Measurements from ENCODE around the gene CPA1.

CPA1 gene

DNA sequence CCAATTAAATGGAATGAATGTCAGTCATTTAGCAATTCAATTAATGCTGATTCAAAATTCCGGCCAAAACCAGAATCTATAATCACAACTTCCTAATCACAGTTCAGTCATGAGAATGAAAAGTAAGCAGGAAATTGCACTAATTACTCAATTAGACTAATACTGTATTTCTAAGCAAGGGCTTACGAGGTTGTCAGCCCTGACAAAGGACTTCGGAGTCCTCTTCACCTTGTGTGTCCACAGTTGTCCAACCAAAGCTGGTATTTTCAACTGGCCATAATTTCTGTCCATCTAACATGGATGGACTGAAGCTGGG is 17.4 kb downstream of the CPA1 start:
- Histone ChIP-seq H3K4me3 (ENCODE audit: low read length) (no peak overlapping the region), H3K27ac (ENCODE audit: low read depth, low read length) (no peak overlapping the region), H3K36me3 (ENCODE audit: control insufficient read depth, low read length) (peaks cover 21% of the 10 kb centered on the region), H3K27me3 (ENCODE audit: control insufficient read depth, low read length) (no peaks in the 10 kb centered on the region), H4K20me1 (ENCODE audit: control insufficient read depth, insufficient read depth, low read depth, low read length) (no peaks in the 10 kb centered on the region), H3K4me2 (ENCODE audit: low read length) (no peak overlapping the region), H3K4me1 (ENCODE audit: control insufficient read depth, low read length) (no peaks in the 10 kb centered on the region), H3K9me3 (ENCODE audit: control insufficient read depth, insufficient read depth, low read length) (no peaks in the 10 kb centered on the region), H3F3A (ENCODE audit: control insufficient read depth, insufficient read depth) (no peaks in the 10 kb centered on the region), H3K79me2 (ENCODE audit: control insufficient read depth, low read length) (no peaks in the 10 kb centered on the region), H3K9me2 (replicated peaks; ENCODE audit: control insufficient read depth, low read length) (no peaks in the 10 kb centered on the region)
- no peak for TF ChIP-seq CTCF (IDR thresholded peaks at IDR 0.05; ENCODE audit: low read depth, low read length, poor library complexity, severe bottlenecking)
- TF ChIP-seq EZH2phosphoT487 (IDR thresholded peaks at IDR 0.05; ENCODE audit: borderline replicate concordance, low read length) = no peak

- Histone ChIP-seq H3F3A (ENCODE audit: control insufficient read depth, insufficient read depth) (no peaks in the 10 kb centered on the region), H3K4me3 (ENCODE audit: low read length) (no peak overlapping the region), H3K79me2 (ENCODE audit: control insufficient read depth, low read length) (no peaks in the 10 kb centered on the region), H4K20me1 (ENCODE audit: control insufficient read depth, insufficient read depth, low read depth, low read length) (no peaks in the 10 kb centered on the region), H3K4me2 (ENCODE audit: low read length) (no peak overlapping the region), H3K9me2 (replicated peaks; ENCODE audit: control insufficient read depth, low read length) (no peaks in the 10 kb centered on the region), H3K36me3 (ENCODE audit: control insufficient read depth, low read length) (peaks cover 29% of the 10 kb centered on the region), H3K9me3 (ENCODE audit: control insufficient read depth, insufficient read depth, low read length) (no peaks in the 10 kb centered on the region), H3K27ac (ENCODE audit: low read depth, low read length) (no peak overlapping the region), H3K27me3 (ENCODE audit: control insufficient read depth, low read length) (no peaks in the 10 kb centered on the region), H3K4me1 (ENCODE audit: control insufficient read depth, low read length) (no peaks in the 10 kb centered on the region)
- TF ChIP-seq EZH2phosphoT487 (IDR thresholded peaks at IDR 0.05; ENCODE audit: borderline replicate concordance, low read length) = no peak
- TF ChIP-seq CTCF (IDR thresholded peaks at IDR 0.05; ENCODE audit: low read depth, low read length, poor library complexity, severe bottlenecking) = no peak
These were observed 18.3 kb downstream of the CPA1 start for GRCh38 chr7:130398526-130399090.

GRCh38 chr7:130400120-130400572 is 19.9 kb downstream of the CPA1 start:
- Histone ChIP-seq H3K4me3 (ENCODE audit: low read length) (no peak overlapping the region), H3K4me1 (ENCODE audit: control insufficient read depth, low read length) (no peaks in the 10 kb centered on the region)

More at GRCh38 chr7:130400120-130400572, 19.9 kb downstream of the CPA1 start:
- Histone ChIP-seq H3K9me2 (replicated peaks; ENCODE audit: control insufficient read depth, low read length) (no peaks in the 10 kb centered on the region), H3K27ac (ENCODE audit: low read depth, low read length) (no peak overlapping the region), H3K9me3 (ENCODE audit: control insufficient read depth, insufficient read depth, low read length) (no peaks in the 10 kb centered on the region), H4K20me1 (ENCODE audit: control insufficient read depth, insufficient read depth, low read depth, low read length) (no peaks in the 10 kb centered on the region), H3K27me3 (ENCODE audit: control insufficient read depth, low read length) (no peaks in the 10 kb centered on the region), H3F3A (ENCODE audit: control insufficient read depth, insufficient read depth) (no peaks in the 10 kb centered on the region), H3K36me3 (ENCODE audit: control insufficient read depth, low read length) (peaks cover 29% of the 10 kb centered on the region), H3K79me2 (ENCODE audit: control insufficient read depth, low read length) (no peaks in the 10 kb centered on the region), H3K4me2 (ENCODE audit: low read length) (no peak overlapping the region)
- TF ChIP-seq CTCF (IDR thresholded peaks at IDR 0.05; ENCODE audit: low read depth, low read length, poor library complexity, severe bottlenecking) = no peak
- TF ChIP-seq EZH2phosphoT487 (IDR thresholded peaks at IDR 0.05; ENCODE audit: borderline replicate concordance, low read length) = no peak

Measured in DOHH2 (cell line).